GM21723 (cell line): ENCODE results near the gene SCN1A.
"Not testable (repeated sequence)": the region's sequence is repeated elsewhere in the genome, so short reads cannot be mapped to it uniquely, and the experiment has no call there.

Experiments used
- ATAC-seq: cut with Tn5 transposase; IDR thresholded peaks from one replicate; pipeline ENCODE4 v1.9.1; 2021; ENCODE audit warnings: mild to moderate bottlenecking, moderate library complexity; ENCODE audit not compliant: unreplicated experiment

The SCN1A gene

GRCh38 chr2:166127217-166128155 is at the start of gene SCN1A:
TSS of gene SCN1A (minus strand) at chr2:166128020. CDS start at chr2:166073621, 54,399 bp downstream.
- ATAC-seq = no peak

- no peak for ATAC-seq
Measured at GRCh38 chr2:166173263-166173662, 45.4 kb upstream of the SCN1A start.

GRCh38 chr2:166171216-166171615 is 43.4 kb upstream of the SCN1A start:
- no peak for ATAC-seq

GRCh38 chr2:166170356-166170755 is 42.5 kb upstream of the SCN1A start:
- peak; percentile 69 for ATAC-seq

- no peak for ATAC-seq
Measured at GRCh38 chr2:166167449-166167848, 39.6 kb upstream of the SCN1A start.

- ATAC-seq = no peak
Measured at GRCh38 chr2:166163775-166164174, 36.0 kb upstream of the SCN1A start.

- ATAC-seq = no peak
Measured at GRCh38 chr2:166158546-166158945, 30.7 kb upstream of the SCN1A start.

GRCh38 chr2:166157578-166157977 is 29.8 kb upstream of the SCN1A start:
- no peak for ATAC-seq

- ATAC-seq = no peak
Measured at GRCh38 chr2:166156985-166157490, 29.2 kb upstream of the SCN1A start.

- no peak for ATAC-seq
Measured at GRCh38 chr2:166155589-166155988, 27.8 kb upstream of the SCN1A start.

GRCh38 chr2:166154685-166155338 is 27.0 kb upstream of the SCN1A start:
- ATAC-seq = no peak

- ATAC-seq = no peak
Measured at GRCh38 chr2:166152064-166152463, 24.2 kb upstream of the SCN1A start.

- no peak for ATAC-seq
Measured at GRCh38 chr2:166148500-166149400, 20.9 kb upstream of the SCN1A start.

GRCh38 chr2:166147883-166148282 is 20.1 kb upstream of the SCN1A start:
- ATAC-seq = no peak

GRCh38 chr2:166144071-166144470 is 16.3 kb upstream of the SCN1A start:
- no peak for ATAC-seq

GRCh38 chr2:166140932-166141331 is 13.1 kb upstream of the SCN1A start:
- ATAC-seq = no peak

GRCh38 chr2:166140475-166140874 is 12.7 kb upstream of the SCN1A start:
- no peak for ATAC-seq

- not testable (repeated sequence) for ATAC-seq
Measured at GRCh38 chr2:166139479-166139878, 11.7 kb upstream of the SCN1A start.

- no peak for ATAC-seq
Measured at GRCh38 chr2:166138667-166139066, 10.8 kb upstream of the SCN1A start.

- ATAC-seq = no peak
Measured at GRCh38 chr2:166138144-166138543, 10.3 kb upstream of the SCN1A start.

GRCh38 chr2:166137331-166137730 is 9.5 kb upstream of the SCN1A start:
- ATAC-seq = no peak
